HG02678 (cell line): ENCODE data around the gene HRG.
A peak's percentile ranks its signal among the peaks of the same experiment; 100 is the strongest.
"Not testable (repeated sequence)": the region's sequence is repeated elsewhere in the genome, so short reads cannot be mapped to it uniquely, and the experiment has no call there.

Experiments
- ATAC-seq: cut with Tn5 transposase; IDR thresholded peaks from one replicate; pipeline ENCODE4 v1.9.1; 2021; ENCODE audit warnings: mild to moderate bottlenecking, moderate library complexity; ENCODE audit not compliant: unreplicated experiment

HRG gene

DNA sequence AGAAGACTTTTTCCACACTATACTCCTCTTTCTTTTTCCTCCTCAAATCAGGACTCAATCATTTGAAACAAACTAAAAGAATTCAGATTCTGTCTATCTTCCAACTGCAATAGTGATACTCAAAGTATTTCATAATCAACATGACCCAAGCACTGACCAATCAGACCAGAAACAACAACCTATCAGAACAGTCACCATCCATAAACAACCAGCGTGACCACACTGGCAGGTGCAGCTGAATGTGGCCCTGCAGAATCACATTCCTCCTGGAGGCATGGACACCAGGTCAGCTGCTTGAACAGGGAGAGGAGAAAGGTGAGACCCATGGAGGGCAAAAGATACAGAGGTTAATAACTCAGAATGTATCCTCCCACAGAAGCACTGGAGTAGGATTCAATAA is 13.3 kb downstream of the HRG start:
- no peak for ATAC-seq

DNA sequence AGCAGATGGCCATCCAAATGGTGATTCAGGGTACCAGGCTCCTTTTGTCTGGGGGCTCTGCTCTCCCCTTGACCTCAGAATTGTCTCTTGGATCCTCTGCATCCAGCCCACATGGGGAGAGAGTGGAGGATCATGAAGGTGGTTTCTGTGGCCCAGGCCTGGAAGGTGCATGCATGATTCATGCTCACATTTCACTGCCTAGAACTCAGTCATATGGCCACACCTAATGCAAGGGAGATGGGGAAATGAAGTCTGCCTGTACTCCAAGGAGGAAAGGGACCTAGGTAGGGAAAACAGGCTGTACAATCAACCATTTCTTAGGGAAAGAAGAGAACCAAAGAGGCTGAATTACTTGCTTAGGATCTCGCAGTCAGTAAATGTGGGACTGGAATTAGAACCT is 15.1 kb downstream of the HRG start:
- ATAC-seq, result no peak

DNA sequence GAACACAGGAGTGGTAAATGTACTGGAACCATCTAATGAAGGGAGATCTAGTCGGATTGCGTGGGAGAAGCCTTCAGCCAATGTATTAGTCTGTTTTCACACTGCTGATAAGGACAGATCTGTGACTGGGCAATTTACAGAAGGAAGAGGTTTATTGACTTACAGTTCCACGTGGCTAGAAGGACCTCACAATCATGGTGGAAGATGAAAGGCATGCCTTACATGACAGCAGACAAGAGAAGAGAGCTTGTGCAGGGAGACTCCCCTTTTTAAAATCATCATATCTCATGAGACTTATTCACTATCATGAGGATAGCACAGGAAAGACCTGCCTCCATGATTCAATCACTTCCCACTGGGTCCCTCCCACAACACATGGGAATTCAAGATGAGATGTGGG is 17.0 kb downstream of the HRG start:
- no peak for ATAC-seq

DNA sequence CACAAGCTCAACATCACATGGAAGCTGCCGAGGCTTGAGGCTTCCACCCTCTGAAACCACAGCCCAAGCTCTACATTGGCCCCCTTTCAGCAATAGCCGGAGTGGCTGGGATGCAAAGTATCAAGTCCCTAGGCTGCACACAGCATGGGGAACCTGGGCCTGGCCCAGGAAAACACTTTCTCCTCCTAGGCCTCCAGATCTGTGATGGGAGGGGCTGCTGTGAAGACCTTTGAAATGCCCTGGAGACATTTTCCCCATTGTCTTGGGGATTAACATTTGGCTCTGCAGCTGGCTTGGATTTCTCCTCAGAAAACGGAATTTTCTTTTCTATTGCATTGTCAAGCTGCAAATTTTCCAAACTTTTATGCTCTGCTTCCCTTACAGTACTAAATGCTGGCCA is 18.2 kb downstream of the HRG start:
- ATAC-seq, result no peak

DNA sequence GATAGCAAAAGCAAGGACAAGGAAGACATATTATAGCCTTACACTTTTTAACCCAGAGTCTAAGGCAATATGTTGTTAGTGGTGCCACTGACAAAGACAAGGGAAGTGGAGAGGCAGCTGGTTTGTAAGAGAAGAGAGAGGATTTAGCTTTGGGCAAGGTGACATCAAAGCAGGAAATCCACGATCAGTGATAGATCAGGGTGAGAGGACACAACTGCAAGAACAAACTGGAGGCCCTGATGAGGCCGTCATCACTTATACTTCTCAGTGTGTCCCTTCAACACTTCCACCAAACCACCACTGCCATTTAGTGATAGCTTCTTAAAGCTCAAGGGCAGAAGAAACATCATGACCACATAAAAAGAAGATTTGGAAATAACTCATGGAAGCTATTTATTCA is 20.7 kb downstream of the HRG start:
- not testable (repeated sequence) for ATAC-seq

DNA sequence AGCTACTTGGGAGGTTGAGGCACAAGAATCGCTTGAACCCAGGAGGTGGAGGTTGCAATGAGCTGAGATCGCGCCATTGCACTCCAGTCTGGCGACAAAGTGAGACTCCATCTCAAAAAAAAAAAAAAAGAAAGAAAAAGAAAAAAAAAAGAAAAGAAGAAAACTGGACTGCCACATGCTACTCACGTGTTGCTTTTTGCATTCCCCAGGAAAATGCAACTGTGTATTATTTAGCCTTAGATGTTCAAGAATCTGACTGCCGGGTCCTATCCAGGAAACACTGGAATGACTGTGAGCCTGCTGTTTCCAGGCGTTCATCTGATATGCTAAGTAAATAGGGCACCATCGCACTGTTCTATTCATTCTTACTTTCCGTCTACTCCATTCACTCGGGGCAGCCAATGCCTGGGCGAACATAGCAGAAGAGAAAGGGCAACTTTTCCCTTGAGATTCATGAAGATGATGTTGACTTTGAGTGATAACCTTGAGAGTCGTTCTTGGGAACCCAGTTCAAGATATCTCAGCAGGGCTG is 21.4 kb downstream of the HRG start:
- no peak for ATAC-seq

DNA sequence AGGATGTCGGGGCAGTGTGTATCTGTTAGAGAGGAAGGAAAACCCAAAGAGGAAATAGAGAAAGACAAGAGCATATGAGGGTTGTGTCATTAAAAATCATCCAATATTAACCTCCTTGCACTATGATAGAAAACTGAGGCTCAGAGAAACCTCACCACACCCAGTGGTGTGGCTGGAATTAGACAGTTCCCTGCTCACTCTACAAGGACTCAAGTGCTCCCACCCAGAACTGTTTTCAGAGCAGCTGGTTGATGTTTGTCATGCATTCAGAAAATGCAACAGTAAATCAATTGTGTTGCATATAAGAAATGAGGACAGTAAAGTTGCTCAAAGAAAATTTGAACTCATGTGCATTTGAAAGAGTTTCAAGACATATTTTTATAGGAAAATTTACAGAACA is 24.5 kb downstream of the HRG start:
- ATAC-seq, result not testable (repeated sequence)

DNA sequence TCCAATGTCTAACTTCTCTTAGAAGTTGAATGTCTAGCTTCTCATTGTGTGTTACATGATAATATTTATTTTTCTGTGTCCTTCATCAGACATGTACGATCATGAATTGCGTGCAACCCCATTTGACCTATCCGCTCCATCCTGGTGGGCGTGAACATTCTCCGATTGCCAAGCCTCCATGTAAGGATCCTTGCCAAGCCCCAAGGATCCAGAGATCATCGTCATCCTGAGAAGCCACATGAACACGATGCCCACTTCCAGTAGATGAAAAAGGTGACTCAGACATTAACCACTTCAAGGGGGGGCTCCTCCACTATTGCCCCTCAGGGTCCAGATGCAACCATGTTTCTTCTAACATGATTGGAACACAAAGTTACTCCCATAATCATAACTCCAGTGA is 25.9 kb downstream of the HRG start:
- no peak for ATAC-seq

DNA sequence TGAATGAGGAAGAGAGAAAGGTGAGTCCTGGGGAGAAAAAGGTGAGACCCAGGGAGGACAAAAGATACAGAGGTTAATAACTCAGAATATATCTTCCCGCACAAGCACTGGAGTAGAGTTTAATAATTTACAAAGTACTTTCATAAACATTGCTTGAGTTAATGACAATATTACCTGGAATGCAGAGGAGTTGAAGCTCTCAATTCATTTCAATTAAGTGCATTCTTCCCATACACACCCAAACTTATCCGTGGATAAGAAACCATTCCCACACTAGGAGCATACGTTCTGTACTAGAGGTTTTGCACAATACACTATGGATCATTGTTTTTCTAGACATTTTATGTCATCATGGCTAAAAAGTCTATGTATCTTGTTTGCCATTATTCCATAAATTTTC is 28.0 kb downstream of the HRG start:
- ATAC-seq, result no peak

DNA sequence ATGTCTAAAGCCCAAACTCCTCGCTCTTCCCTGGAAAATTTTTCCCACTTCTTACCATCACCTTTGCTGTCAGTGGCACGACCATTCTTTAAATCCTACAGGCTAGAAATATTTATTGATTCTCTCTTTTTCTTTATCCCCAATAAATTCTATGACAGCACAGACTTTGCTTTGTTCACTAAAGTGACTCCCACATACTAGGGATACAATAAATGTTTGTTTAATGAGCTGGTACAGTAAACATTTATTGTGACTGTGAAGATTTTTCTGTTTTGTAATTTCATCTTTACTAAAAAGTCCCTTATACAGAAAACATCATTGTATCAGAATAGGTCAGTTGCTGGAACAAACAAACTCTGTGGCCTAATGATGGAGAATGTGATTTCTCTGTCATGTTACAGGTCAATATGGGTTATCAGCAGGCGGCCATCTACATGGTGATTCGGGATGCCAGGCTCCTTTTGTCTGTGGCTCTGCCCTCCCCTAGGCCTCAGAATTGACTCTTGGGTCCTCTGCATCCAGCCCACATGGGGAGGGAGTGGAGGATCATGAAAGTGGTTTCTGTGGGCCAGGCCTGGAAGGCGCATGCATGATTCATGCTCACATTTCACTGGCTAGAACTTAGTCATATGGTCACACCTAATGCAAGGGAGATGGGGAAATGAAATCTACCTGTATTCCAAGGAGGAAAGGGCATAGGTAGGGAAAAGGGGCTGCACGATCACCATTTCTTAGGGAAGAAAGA is 28.6 kb downstream of the HRG start:
- no peak for ATAC-seq

DNA sequence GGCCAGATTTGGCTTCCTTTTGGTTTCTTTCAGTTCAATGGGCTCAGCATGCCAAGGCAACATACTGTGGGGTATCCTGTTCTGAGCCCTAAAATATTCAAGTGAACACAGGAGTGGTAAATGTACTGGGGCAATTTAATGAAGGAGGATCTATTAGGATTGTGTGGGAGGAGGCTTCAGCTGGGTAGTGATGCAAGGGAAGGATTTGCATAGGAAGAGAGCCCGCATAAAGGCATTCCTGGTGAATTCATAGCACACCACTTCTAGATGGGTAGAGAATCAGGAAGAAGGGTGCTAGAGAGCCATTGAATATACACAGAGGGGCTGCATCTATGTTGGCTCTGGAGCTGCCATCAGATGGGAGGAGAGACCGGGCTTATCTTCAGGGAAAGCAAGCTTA is 30.7 kb downstream of the HRG start:
- ATAC-seq, result no peak

DNA sequence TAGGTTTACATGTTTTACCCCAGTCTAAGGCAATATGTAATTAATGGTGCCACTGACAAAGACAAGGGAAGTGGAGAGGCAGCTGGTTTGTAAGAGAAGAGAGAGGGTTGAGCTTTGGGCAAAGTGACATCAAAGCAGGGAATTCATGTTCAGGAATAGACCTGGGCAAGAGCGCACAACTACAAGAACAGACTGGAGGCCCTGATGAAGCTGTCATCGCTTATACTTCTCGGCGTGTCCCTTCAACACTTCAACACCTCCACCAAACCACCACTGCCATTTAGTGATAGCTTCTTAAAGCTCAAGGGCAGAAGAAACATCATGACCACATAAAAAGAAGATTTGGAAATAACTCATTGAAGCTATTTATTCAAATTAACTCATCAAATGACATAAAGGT is 31.7 kb downstream of the HRG start:
- no peak for ATAC-seq

DNA sequence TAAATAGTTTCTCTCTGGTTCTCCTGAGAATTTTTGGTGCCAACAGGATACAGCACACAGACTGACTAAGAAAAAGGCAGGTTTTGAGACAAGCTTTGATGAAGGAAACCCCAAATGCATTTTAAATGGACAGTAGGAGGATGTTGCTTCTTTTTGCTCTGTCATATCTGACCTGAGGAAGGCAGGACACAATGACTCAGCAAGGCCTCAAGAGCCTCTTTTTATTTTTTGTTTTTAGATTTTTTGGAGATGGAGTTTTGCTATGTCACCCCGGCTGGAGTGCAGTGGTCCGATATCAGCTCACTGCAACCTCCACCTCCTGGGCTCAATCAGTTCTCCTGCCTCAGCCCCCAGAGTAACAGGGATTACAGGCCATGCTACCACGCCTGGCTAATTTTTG is 34.5 kb downstream of the HRG start:
- ATAC-seq, result no peak

DNA sequence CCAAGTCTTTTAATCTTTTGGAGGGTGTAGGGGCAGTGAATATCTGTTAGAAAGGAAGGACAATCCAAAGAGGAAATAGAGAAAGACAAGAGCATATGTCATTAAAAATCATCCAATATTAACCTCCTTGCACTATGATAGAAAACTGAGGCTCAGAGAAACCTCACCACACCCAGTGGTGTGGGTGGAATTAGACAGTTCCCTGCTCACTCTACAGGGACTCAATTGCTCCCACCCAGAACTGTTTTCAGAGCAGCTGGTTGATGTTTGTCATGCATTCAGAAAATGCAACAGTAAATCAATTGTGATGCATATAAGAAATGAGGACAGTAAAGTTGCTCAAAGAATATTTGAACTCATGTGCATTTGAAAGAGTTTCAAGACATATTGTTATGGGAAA is 36.6 kb downstream of the HRG start:
- not testable (repeated sequence) for ATAC-seq

DNA sequence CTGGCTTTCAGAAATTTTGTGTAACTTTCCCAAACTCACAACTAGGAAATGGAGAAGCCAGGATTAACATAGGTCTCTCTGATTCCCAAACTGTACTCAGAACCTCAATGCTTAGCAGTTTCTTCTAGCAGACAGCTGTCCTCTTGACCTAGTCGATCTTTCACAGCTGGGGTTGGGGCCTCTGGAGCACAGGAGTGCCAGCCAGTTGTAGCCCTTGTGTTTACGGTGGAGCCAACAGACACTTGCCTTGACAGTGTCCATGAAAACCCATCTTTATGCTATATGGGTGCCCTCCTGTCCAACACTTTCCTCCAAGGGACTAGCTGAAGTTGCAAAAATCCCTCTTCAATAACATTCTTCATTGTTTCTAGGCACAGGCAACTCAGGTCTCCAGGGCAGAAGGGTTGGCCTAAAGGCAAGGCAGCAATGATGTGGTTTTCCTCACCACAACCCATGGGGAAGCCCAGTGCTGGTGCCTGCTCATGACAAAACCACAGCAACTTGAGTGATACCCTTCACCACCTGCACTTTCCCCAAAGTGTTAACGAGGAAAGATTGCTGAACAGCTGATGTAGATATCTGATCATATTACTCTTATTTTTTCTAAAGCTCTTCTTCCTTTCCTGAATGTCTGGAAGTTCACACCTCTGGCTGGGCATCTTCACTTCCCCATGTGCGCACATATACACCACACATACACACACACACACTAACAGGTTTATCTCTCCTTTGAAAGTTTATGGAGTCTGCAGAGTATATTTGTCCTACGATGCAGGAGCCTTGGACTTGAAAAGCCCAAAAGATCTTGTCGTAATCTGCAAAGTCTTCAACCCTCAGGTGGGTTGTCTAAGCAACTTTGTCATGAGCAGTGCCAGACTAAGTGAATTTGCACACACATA is 40.3 kb downstream of the HRG start:
- peak; percentile 98 for ATAC-seq

DNA sequence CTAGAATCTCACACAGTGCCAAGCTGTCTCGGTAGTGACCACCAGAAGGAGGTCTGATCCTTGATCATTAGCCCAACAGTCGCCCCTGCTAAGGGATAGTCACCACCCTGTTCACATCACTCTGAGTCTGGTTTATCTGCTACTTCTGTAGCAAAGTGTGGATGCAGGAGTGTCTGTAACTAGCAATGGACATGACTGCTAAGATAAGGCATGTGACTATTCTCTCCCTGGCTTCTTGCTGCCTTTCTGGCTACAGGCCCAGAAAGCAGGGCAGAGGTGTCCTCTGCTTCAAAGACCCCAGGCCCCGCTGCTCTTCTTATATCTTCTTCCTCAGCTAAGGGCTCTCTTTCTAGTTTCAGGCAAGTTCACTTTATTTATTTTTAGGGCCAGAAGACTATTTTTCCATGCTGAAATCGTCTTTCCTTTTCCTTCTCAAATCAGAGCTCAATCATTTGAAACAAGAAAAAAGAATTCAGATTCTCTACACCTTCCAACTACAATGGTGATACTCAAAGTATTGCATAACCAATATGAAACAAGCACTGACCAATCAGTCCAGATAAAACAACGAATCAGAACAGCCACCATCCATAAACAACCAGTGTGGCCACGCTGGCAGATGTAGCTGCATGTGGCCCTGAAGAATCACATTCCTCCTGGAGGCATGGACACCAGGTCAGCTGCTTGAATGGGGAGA is 43.3 kb downstream of the HRG start:
- ATAC-seq, result no peak

DNA sequence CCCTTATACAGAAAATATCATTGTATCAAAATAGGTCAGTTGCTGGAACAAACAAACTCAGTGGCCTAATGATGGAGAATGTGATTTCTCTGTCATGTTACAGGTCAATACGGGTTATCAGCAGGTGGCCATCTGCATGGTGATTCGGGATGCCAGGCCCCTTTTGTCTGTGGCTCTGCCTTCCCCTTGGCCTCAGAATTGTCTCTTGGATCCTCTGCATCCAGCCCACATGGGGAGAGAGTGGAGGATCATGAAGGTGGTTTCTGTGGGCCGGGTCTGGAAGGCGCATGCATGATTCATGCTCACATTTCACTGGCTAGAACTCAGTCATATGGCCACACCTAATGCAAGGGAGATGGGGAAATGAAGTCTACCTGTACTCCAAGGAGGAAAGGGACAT is 44.9 kb downstream of the HRG start:
- not testable (repeated sequence) for ATAC-seq

DNA sequence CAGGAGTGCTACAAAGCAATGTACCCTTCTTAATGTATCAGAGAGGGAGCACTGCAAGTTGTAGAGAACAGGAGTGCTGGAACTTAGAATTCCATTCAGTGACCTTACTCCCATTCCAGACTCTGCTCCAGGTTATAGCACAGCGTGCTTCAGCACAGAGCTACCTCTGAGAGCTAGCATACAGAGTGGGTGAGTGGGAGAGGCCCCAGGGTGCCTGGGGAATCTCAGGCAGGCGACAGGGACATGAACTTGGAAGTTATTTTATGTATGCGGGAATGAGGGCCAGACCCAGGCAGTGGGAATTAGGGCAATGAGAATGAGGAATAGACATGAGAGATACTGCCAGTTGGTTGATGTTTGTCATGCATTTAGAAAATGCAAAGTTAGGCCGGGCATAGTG is 47.7 kb downstream of the HRG start:
- ATAC-seq, result no peak

DNA sequence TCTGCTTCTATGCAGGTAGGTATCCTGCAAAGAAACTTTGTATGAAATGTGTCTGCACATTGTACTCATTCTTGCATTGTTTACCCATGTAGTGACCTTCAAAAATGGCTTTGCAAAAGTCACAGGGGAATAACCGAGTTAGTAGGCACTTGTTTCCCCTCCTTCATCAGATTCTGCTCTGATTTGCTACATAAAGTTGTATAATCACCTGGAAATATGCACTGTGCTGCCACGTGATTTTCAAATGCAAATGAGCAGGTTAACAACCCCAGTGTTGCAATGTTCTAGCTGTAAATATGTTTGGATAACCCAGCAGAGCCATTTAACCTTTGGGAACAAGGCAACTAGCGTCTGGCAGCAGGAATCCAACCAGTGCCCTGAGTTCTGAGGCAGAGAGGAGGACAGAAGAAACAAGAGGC is 51.2 kb downstream of the HRG start, which contains the start of gene KNG1:
Gene KNG1, plus strand, starts transcription at position 321 of the 419 bp plus-strand sequence. CDS start 184 bp downstream, outside the sequence.
- no peak for ATAC-seq

DNA sequence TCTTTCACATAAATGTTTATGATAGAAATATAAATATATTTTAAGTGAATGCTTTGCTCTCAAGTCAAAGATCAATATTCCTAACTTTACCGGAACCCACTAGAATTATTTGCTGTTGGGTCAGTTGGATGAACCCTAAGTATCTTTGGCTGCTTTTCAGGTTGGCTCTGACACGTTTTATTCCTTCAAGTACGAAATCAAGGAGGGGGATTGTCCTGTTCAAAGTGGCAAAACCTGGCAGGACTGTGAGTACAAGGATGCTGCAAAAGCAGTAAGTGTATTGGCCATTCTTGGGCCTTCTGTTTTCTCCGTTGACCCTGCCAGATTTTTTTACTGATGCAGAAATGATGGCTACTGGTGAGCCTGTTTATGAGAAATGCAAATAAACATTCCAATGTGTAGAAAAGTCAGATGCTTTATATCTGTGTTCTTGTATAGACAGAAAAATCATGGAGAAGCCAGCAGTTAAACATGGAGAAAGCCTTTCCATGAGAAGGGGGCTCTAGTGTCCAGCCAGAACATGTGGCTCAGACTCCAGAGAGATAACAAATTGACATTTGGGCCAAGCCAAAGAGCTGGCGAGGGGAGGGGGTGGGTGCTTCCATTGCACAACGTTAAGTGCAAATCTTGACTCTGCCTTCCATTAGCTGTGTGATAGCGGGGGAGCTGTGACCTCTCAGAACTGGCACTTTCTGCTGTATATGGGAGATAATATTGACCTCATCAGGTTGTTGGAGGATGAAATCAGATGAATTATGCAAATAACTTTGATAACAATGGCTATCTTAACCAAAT is 54.3 kb downstream of the HRG start:
- no peak for ATAC-seq
